Retinal pigment epithelial cell (primary cell): ENCODE results near the gene NKD1.

Experiments
- DNase-seq: peaks from one replicate; pipeline ENCODE4 v3.0.0-alpha.2; 2010; ENCODE audit warnings: low read depth
- H3K4me3 ChIP-seq: 2 replicates; pipeline ENCODE4 v1.5.1; 2011; ENCODE audit warnings: mild to moderate bottlenecking, low read length, control low read depth, moderate library complexity
- TF ChIP-seq, protein P1 (sequence below): conservative IDR thresholded peaks from 2 replicates; pipeline ENCODE4 v1.5.1; 2011; ENCODE audit warnings: low read depth, low read length, control low read depth, inconsistent platforms

Gene NKD1

DNA sequence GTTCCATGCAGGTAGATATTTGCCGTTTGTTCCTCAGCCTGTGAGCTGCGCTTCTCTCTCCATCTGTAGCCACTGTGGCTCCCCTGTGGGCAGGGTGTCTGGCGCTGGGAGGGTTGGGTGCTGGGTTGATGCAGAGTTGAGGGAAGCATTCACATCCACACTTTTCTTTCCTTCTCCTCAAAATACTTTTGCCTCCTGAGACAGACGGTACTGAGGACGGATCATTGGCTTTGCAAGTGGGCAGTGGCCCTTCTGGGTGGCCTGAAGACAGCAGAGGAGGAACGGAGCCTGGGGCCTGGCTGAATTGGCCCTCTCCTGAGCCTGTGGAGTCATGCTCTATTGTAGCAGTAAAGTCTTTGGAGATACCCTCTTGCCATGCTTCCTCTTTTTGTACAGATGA is 43.0 kb downstream of the NKD1 start:
- DNase-seq: no peak
- TF ChIP-seq, protein P1, sequence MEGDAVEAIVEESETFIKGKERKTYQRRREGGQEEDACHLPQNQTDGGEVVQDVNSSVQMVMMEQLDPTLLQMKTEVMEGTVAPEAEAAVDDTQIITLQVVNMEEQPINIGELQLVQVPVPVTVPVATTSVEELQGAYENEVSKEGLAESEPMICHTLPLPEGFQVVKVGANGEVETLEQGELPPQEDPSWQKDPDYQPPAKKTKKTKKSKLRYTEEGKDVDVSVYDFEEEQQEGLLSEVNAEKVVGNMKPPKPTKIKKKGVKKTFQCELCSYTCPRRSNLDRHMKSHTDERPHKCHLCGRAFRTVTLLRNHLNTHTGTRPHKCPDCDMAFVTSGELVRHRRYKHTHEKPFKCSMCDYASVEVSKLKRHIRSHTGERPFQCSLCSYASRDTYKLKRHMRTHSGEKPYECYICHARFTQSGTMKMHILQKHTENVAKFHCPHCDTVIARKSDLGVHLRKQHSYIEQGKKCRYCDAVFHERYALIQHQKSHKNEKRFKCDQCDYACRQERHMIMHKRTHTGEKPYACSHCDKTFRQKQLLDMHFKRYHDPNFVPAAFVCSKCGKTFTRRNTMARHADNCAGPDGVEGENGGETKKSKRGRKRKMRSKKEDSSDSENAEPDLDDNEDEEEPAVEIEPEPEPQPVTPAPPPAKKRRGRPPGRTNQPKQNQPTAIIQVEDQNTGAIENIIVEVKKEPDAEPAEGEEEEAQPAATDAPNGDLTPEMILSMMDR: no peak
- no peak overlapping the region for H3K4me3 ChIP-seq

DNA sequence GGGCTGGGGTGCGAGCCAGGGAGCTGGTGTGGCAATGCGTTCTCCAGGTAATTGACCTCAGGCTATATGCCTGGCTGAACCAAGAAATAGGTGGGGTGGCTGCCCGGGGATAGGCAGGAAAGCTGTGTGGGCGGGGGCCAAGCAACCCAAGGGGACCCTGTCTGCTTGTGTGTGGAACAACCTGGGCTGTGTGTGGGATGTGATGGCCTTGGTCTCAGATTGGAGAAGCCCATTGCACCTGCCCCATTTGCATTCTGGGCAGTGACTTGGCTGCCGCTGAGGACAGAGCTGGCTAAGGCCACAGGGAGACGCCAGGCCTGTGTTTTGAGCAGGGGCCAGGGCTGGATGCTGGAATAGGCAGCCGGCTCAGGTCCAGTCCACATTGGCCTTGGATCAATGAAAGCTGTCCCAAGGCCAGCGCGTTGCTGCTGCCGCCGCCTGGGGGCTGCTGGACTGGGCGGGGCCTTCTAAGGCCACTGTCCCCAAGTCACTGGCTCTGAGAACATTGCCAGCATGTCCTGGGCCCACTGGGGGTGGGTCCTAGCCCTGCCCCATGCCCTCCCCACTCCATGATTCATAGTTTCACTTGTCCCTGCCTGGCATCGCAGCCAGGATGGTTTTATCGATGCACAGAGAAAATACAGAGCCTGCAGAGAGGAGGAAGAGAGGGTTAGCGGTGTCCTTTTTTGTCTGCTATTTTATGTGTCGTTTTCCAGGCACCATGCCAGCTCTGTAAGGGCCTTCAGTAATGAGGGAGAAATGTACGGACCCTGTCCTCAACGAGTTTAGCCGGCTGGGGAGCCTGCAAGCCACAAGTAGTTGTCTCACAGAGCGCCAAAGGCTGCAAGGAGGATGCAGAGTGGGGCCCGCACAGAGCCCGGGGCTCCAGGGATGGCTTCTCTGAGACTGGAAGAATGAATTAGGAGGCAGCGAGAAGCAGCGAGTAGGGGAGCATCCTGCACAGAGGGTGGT is 43.9 kb downstream of the NKD1 start:
- no peak overlapping the region for H3K4me3 ChIP-seq
- no peak for DNase-seq
- TF ChIP-seq, protein P1: no peak

DNA sequence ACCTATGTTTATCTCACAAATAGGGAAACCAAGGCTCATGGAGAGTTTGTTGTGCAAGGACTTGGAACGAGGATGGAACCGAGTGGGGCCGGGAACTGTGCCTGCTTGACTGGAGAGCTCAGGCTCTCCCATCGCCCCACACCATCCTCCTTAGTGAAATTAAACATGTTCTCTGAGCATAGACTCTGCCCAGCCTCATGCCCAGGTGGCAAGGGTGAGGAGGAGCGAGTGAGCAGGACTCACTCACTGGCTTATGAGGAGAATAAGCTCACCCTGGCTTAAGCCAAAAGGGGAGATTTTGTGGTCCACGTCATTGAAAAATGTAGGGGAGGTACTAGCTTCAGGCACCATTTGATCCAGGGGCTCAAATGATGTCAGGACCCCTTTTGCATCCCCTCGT is 44.8 kb downstream of the NKD1 start:
- H3K4me3 ChIP-seq: no peak overlapping the region
- TF ChIP-seq, protein P1: no peak
- no peak for DNase-seq

DNA sequence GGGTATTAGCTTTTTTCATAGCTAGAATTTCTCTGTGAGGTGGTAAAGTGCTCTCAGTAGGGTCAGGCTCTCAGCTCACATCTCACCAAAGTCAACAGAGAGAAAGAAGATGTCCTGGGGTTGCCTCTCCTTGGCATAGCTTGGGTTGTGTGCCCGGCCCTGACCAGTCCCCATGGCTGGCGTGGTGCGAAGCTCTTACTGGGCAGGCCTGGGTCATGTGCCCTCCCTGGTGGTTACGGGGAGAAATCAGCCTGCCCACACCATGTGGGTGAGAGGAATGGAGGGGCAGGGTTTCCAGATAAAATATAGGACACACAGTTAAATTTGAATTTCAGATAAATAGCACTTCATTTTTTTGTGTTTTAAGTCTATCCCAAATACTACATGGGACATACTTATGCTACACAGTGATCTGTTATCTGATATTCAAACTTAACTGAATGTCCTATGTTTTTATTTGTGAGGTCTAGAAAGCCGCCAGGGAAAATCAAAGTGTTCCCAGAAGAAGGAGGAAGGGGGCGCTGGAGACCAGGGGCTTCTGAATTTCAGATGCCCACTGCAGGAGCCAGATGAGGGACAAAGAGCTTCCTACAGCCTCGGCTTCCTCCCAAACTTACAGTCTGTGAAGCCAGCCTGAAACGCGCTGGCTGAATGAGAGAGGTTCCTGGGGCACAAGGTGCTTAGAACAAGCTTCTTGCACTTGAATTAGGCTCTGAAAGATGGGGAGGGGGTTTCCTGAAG is 45.4 kb downstream of the NKD1 start:
- TF ChIP-seq, protein P1: peak; percentile 46
- no peak overlapping the region for H3K4me3 ChIP-seq
- no peak for DNase-seq

DNA sequence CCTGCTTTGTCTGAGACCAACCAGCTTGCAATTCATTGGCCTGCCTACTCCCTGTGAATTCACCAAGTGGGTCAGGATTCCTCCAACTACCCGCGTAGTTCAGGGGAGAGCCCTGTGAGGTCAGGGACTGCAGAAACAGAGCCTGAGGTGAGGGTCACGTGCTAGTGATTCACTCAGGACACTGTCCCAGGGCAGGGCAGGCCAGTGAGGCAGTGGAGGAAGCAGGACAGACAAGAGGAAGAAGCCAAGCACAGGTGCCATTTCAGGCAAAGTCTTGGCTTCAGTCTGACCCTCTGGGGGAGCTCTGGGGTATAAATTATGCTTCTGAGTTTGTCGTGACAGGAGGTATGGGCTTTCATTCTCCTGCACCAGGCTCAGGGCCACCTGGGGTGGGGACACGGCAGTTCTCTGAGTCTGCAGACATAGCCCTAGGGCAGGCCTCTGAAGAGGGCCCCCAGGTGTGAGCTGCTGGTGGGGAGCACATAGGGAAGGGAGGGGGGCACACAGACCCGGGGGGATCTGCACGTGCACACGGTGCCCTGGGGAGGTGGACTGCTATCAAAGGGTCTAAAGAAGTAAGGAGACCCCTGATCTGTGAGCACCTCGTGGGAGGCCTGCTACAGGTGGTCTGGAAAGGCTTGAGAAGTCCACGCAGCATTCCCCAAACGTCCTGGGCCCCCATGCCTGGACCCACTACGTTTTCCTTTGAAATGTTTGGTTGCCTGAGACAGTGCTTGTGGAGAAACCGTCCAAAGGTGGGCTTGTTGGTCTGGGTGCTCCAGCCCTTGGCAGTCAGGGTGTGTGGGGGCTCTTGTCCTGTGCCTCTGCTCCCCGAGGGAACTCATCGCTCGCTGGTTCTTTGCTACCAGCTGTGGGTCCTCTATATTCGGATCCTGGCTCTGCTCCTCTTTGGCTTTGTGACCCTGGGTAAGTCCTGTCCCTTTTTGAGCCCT is 46.4 kb downstream of the NKD1 start:
- TF ChIP-seq, protein P1: no peak
- DNase-seq: no peak
- no peak overlapping the region for H3K4me3 ChIP-seq

DNA sequence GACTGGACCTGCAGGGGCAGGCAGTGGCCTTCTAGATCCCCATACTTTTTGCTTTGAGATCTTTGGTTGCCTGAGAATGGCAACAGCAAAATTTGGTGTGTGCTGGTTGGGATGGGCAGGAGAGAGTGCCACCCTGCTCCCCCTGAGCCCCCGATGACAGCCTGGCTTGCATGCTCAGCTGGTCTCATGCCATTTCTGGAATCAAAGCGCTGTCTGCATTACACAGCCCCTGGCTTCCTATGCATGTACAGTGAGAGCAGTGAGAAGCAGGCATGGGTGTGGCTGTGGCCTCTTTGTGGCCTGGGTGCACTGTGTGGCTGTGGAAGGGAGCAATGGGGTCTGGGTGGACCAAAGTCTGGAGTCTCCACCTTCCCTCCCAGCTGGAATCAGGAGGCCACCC is 47.7 kb downstream of the NKD1 start:
- H3K4me3 ChIP-seq: no peak overlapping the region
- no peak for DNase-seq
- TF ChIP-seq, protein P1: no peak
